ENCODE results near the gene RPS19BP1.
A peak's percentile ranks its signal among the peaks of the same experiment; 100 is the strongest.

RPS19BP1 gene

GRCh38 chr22:39532215-39533073 lies at the start of gene RPS19BP1:
TSS of gene RPS19BP1 (minus strand) at chr22:39532748. CDS start at chr22:39532738, 10 bp downstream.
- peak; percentile 89 to 100 (median 97) for DNase-seq

GRCh38 chr22:39581303-39581702 lies 48.8 kb upstream of the RPS19BP1 start:
- DNase-seq = no peak

GRCh38 chr22:39580795-39581194 lies 48.2 kb upstream of the RPS19BP1 start:
- DNase-seq = no peak

GRCh38 chr22:39580006-39580441 lies 47.5 kb upstream of the RPS19BP1 start:
- no peak for DNase-seq

GRCh38 chr22:39577900-39578299 lies 45.4 kb upstream of the RPS19BP1 start:
- DNase-seq = no peak

GRCh38 chr22:39577366-39577765 lies 44.8 kb upstream of the RPS19BP1 start:
- DNase-seq = no peak

GRCh38 chr22:39576027-39576426 lies 43.5 kb upstream of the RPS19BP1 start:
- DNase-seq = no peak

GRCh38 chr22:39575552-39575825 lies 42.9 kb upstream of the RPS19BP1 start:
- no peak for DNase-seq

GRCh38 chr22:39574779-39575551 lies 42.4 kb upstream of the RPS19BP1 start:
- DNase-seq = peak in 3 of 56 donors; percentile 10 to 24 (median 16)

GRCh38 chr22:39571538-39571937 lies 39.0 kb upstream of the RPS19BP1 start:
- no peak for DNase-seq

- no peak for DNase-seq
Measured at GRCh38 chr22:39570665-39571064, 38.1 kb upstream of the RPS19BP1 start, which contains the start of gene CACNA1I. TSS of gene CACNA1I (plus strand) at chr22:39570753. CDS start at chr22:39570753, 0 bp downstream.

GRCh38 chr22:39570226-39570625 lies 37.7 kb upstream of the RPS19BP1 start:
- DNase-seq = no peak

GRCh38 chr22:39569066-39569465 lies 36.5 kb upstream of the RPS19BP1 start:
- no peak for DNase-seq

- no peak for DNase-seq
Measured at GRCh38 chr22:39568278-39568981, 35.9 kb upstream of the RPS19BP1 start.

- no peak for DNase-seq
Measured at GRCh38 chr22:39567135-39567946, 34.8 kb upstream of the RPS19BP1 start.

- no peak for DNase-seq
Measured at GRCh38 chr22:39565414-39565944, 32.9 kb upstream of the RPS19BP1 start.

- DNase-seq = no peak
Measured at GRCh38 chr22:39563571-39564428, 31.3 kb upstream of the RPS19BP1 start.

- DNase-seq = no peak
Measured at GRCh38 chr22:39562839-39563489, 30.4 kb upstream of the RPS19BP1 start.

GRCh38 chr22:39560127-39560526 lies 27.6 kb upstream of the RPS19BP1 start:
- no peak for DNase-seq

All from nucleus accumbens (tissue), 56 donors.